MM.1S (cell line): ENCODE results near the gene CYREN.
A peak's percentile ranks its signal among the peaks of the same experiment; 100 is the strongest.

Experiments
- DNase-seq: peaks from one replicate; pipeline ENCODE4 v3.0.0-alpha.2; 2015
- H2AFZ ChIP-seq: fragments of 300-600 bp; sonication (generic); 2 replicates; pipeline ENCODE4 v1.6.0; 2016; ENCODE audit warnings: antibody characterized with exemption, low read length
- H3F3A ChIP-seq: fragments of 300-600 bp; sonication (generic); 2 replicates; pipeline ENCODE4 v1.6.1; 2016; ENCODE audit warnings: mild to moderate bottlenecking, antibody characterized with exemption, low read length, moderate library complexity, mixed read lengths; ENCODE audit not compliant: insufficient read depth
- H3K27ac ChIP-seq: fragments of 300-600 bp; sonication (generic); 2 replicates; pipeline ENCODE4 v1.5.1; 2016; ENCODE audit warnings: mild to moderate bottlenecking, low read length
- H3K27me3 ChIP-seq: fragments of 300-600 bp; sonication (generic); replicated peaks from 2 replicates; pipeline ENCODE4 v1.6.0; 2016; ENCODE audit warnings: low read length; ENCODE audit not compliant: insufficient read depth
- H3K36me3 ChIP-seq: fragments of 300-600 bp; sonication (generic); replicated peaks from 2 replicates; pipeline ENCODE4 v1.6.1; 2016; ENCODE audit warnings: mild to moderate bottlenecking, low read length, mixed read lengths; ENCODE audit not compliant: insufficient read depth
- H3K4me1 ChIP-seq: fragments of 300-600 bp; sonication (generic); 2 replicates; pipeline ENCODE4 v1.6.1; 2016; ENCODE audit warnings: low read length, mixed read lengths
- H3K4me2 ChIP-seq: fragments of 300-600 bp; sonication (generic); 2 replicates; pipeline ENCODE4 v1.6.0; 2016; ENCODE audit warnings: low read depth, low read length
- H3K4me3 ChIP-seq: fragments of 300-600 bp; sonication (generic); 2 replicates; pipeline ENCODE4 v1.5.1; 2016; ENCODE audit warnings: low read length, mixed read lengths
- H3K79me2 ChIP-seq: fragments of 300-600 bp; sonication (generic); 2 replicates; pipeline ENCODE4 v1.6.1; 2016; ENCODE audit warnings: mixed run types, low read length, mixed read lengths
- H3K9ac ChIP-seq: fragments of 300-600 bp; sonication (generic); 2 replicates; pipeline ENCODE4 v1.6.1; 2016; ENCODE audit warnings: low read length, mixed read lengths
- H3K9me2 ChIP-seq: fragments of 300-600 bp; sonication (generic); replicated peaks from 2 replicates; pipeline ENCODE4 v1.6.1; 2016; ENCODE audit warnings: mild to moderate bottlenecking, low read length, mixed read lengths; ENCODE audit not compliant: insufficient read depth
- H3K9me3 ChIP-seq: fragments of 300-600 bp; sonication (generic); replicated peaks from 2 replicates; pipeline ENCODE4 v1.6.1; 2016; ENCODE audit warnings: mild to moderate bottlenecking, low read length, mixed read lengths; ENCODE audit not compliant: insufficient read depth
- H4K20me1 ChIP-seq: fragments of 300-600 bp; sonication (generic); 2 replicates; pipeline ENCODE4 v1.6.1; 2016; ENCODE audit warnings: mild to moderate bottlenecking, low read length, moderate library complexity, mixed read lengths; ENCODE audit not compliant: insufficient read depth
- CTCF ChIP-seq: fragments of 300-600 bp; sonication (generic); IDR thresholded peaks from 2 replicates; pipeline ENCODE4 v1.5.1; 2016; ENCODE audit warnings: antibody characterized with exemption, low read length, mixed read lengths
- EZH2 ChIP-seq: fragments of 300-600 bp; sonication (generic); optimal IDR thresholded peaks from 2 replicates; pipeline ENCODE3; 2017; ENCODE audit warnings: low read depth, mild to moderate bottlenecking, antibody characterized with exemption, low read length, mixed read lengths
- EZH2phosphoT487 ChIP-seq: fragments of 300-600 bp; sonication (generic); IDR thresholded peaks from 2 replicates; pipeline ENCODE4 v1.6.1; 2018; ENCODE audit warnings: antibody characterized with exemption, low read length

CYREN gene

GRCh38 chr7:135147341-135147898, 23.1 kb downstream of the CYREN start:
- Histone ChIP-seq H3F3A (peaks cover 30% of the 10 kb centered on the region), H3K9me2 (no peaks in the 10 kb centered on the region), H2AFZ (peak overlapping the region; percentile 64), H3K79me2 (peaks cover 39% of the 10 kb centered on the region), H3K27me3 (no peaks in the 10 kb centered on the region), H3K4me2 (peak overlapping the region; percentile 84), H3K36me3 (no peaks in the 10 kb centered on the region), H3K27ac (peak overlapping the region; percentile 89), H3K4me1 (peaks cover 34% of the 10 kb centered on the region), H4K20me1 (no peaks in the 10 kb centered on the region), H3K9ac (peak overlapping the region; percentile 78), H3K9me3 (no peaks in the 10 kb centered on the region), H3K4me3 (peak overlapping the region; percentile 73)
- DNase-seq: peak; percentile 82
- TF ChIP-seq EZH2 (no peak), EZH2phosphoT487 (no peak), CTCF (no peak)

- H3K4me1 ChIP-seq: peaks cover 19% of the 10 kb centered on the region
- DNase-seq: no peak
- no peaks in the 10 kb centered on the region for H3K9me3 ChIP-seq
- H3K4me2 ChIP-seq: no peak overlapping the region
- H3K9me2 ChIP-seq: no peaks in the 10 kb centered on the region
- peaks cover 5% of the 10 kb centered on the region for H3K79me2 ChIP-seq
- peaks cover 25% of the 10 kb centered on the region for H3F3A ChIP-seq
- no peak overlapping the region for H2AFZ ChIP-seq
- no peaks in the 10 kb centered on the region for H4K20me1 ChIP-seq
- H3K4me3 ChIP-seq: no peak overlapping the region
- no peak overlapping the region for H3K9ac ChIP-seq
- no peaks in the 10 kb centered on the region for H3K27me3 ChIP-seq
- no peak overlapping the region for H3K27ac ChIP-seq
- TF ChIP-seq EZH2 (no peak), CTCF (no peak), EZH2phosphoT487 (no peak)
- H3K36me3 ChIP-seq: no peaks in the 10 kb centered on the region
These were observed 26.4 kb downstream of the CYREN start for GRCh38 chr7:135143885-135144668.

- H4K20me1 ChIP-seq: no peaks in the 10 kb centered on the region
- H3K4me1 ChIP-seq: no peaks in the 10 kb centered on the region
- no peaks in the 10 kb centered on the region for H3F3A ChIP-seq
- no peak overlapping the region for H2AFZ ChIP-seq
- H3K9ac ChIP-seq: no peak overlapping the region
- H3K4me3 ChIP-seq: no peak overlapping the region
- no peak overlapping the region for H3K27ac ChIP-seq
- H3K9me3 ChIP-seq: no peaks in the 10 kb centered on the region
- no peak for DNase-seq
- TF ChIP-seq EZH2phosphoT487 (no peak), EZH2 (no peak), CTCF (no peak)
- H3K4me2 ChIP-seq: no peak overlapping the region
- no peaks in the 10 kb centered on the region for H3K9me2 ChIP-seq
- H3K79me2 ChIP-seq: no peaks in the 10 kb centered on the region
- no peaks in the 10 kb centered on the region for H3K36me3 ChIP-seq
- H3K27me3 ChIP-seq: no peaks in the 10 kb centered on the region
These were observed 40.9 kb downstream of the CYREN start for GRCh38 chr7:135129579-135129978.
